ENCODE data around the gene PKN2.

DNA sequence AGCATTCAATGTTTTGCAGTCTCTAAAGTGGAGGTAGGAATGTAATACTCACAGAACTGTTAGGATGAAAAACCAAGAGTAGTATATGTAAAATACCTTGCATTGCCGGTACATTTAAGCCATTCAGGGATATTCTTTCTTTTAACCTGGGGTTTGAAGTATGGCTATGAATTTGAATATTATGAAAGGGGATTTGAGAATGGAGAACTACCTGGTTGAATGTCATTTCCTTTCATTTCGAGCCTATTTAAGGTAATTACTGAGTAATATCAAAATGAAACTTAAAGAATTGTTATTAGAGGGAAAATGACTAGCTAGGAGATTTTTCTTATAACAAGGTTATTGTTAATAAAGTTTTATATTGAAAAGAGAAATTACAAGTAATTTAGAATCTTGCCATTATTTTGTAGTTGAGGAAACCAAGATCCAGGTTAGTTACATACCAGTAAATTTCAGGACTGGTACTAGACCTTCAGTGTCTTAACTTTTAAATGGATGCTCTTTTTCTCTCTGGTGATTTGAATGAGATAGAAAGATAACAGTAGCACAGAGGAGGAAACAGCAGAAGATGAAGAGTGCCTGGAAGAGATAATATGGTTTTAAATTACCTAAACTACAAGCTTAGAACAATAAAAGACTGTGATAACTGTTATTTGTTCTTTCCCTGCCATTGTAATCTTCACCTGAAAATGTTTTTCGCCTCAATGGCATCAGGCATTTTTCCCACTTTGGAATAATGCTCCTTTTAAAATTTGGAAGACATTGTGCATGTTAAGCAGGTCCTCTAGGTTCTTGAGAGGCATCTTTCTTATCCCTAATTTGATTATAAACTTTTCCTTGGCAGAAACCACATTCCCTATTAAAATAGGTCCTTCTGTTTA lies 103.2 kb downstream of the PKN2 start:
- TF ChIP-seq CTCF (conservative IDR thresholded peaks at IDR 0.05; ENCODE audit: low read depth, low read length) (no peak), MAZ (IDR thresholded peaks at IDR 0.05; ENCODE audit: borderline replicate concordance, low read depth, low read length) (no peak), POLR2A (IDR thresholded peaks at IDR 0.05; ENCODE audit: low read depth, low read length) (no peak), SMC3 (IDR thresholded peaks at IDR 0.05; ENCODE audit: low read depth, low read length) (no peak), CEBPB (IDR thresholded peaks at IDR 0.05; ENCODE audit: low read depth, low read length) (no peak), BHLHE40 (IDR thresholded peaks at IDR 0.05; ENCODE audit: low read depth, low read length) (no peak), MAFK (IDR thresholded peaks at IDR 0.05; ENCODE audit: low read depth, low read length) (no peak)
- TF ChIP-seq, protein P1, sequence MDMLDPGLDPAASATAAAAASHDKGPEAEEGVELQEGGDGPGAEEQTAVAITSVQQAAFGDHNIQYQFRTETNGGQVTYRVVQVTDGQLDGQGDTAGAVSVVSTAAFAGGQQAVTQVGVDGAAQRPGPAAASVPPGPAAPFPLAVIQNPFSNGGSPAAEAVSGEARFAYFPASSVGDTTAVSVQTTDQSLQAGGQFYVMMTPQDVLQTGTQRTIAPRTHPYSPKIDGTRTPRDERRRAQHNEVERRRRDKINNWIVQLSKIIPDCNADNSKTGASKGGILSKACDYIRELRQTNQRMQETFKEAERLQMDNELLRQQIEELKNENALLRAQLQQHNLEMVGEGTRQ (IDR thresholded peaks at IDR 0.05; ENCODE audit: low read depth, low read length) = no peak
